ENCODE measurements around the gene DLG2.
"Not testable (repeated sequence)": the region's sequence is repeated elsewhere in the genome, so short reads cannot be mapped to it uniquely, and the experiment has no call there.

The DLG2 gene

DNA sequence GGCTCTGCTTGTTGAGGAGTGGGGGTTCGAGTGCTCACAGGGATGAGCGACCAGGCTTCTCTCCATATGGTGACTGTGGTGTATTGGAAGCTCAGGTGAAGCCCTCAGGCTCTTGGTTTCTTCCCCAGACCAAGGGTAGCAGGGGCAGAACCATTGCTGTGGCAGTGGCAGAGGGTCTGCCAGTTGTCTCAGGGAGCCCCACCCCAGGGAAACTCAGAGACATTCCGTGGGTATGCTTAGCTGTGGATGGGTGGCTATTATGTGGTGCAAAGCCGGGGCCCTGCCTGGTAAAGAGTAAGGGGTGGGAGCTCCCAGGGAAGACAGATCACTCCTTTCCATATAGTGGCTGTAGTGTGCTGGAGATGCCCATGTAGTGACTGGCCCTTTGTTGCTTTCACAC, 167.8 kb downstream of the DLG2 start:
- DNase-seq (ENCODE audit: low read depth in 2 of 2) = no peak

DNA sequence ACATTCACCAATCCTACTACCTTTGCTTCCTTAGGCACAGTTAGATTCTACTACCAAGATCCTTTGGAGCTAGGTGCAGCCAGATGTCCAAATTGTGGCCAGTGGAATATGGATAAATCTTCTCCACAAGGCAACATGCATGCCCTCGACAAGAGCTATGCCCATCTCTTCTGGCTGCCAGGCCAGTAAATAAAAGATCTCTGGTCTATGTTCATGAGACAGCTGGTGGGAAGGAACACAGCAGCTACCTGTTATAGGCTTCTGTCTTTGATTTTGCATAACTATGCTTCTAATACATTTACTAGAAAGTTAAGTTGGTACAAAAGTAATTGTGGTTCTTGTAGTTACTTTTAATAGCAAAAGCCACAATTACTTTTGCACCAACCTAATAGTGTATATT, 182.7 kb downstream of the DLG2 start:
- no peak for DNase-seq (ENCODE audit: low read depth in 2 of 2)

DNA sequence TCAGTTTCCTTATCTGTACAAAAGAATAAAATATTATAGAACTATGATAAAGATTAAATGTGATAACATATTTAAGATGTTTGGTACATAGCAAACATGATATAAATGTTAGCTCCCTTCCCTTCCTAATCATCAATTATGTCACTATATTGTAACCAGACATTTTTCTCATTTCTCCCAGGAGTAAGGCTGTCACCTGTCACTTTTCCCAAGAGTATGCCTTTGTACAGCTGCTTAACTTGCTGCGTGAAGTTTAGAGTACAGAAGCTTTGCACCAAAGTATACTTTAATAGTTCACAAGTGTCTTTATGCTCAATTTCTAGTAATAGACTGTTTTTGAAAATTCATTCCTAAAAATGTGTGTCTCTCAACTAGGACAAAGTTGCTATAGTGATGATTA, 186.9 kb downstream of the DLG2 start:
- DNase-seq (ENCODE audit: low read depth in 2 of 2) = no peak

DNA sequence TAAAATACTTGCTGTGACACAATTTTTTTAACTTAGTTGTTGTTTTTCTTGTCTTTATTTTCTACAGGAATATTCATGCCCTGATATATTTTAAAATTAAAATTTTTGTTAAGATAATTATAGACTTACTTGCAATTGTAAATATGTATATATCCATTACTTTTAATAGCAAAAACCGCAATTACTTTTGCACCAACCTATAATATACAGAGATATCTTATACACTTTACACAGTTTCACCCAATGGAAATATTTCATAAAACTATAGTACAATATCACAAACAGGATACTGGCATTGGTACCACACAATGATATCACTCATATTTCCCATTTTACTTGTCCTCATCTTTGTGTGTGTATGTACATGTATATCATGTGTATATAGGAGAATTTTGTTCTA, 188.8 kb downstream of the DLG2 start:
- DNase-seq (ENCODE audit: low read depth in 2 of 2) = no peak

DNA sequence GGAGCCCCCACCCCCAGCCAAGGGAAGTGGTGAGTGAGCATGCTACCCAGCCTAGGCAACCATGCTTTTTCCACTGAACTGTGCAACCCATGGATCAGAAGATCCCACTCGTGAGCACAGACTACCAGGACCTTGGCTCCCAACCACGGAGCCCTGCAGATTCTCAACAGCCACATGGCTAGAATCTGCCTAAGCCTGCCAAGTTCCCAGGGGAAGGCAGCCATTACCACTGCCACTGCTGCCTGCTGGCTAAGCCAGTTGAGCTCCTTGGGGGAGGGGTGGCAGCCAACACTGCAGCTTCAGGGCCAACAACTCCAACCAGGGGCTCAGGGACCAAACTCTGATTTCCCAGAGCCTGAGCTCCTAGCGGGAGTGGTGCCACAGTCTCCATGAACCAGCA, 195.8 kb downstream of the DLG2 start:
- no peak for DNase-seq (ENCODE audit: low read depth in 2 of 2)

DNA sequence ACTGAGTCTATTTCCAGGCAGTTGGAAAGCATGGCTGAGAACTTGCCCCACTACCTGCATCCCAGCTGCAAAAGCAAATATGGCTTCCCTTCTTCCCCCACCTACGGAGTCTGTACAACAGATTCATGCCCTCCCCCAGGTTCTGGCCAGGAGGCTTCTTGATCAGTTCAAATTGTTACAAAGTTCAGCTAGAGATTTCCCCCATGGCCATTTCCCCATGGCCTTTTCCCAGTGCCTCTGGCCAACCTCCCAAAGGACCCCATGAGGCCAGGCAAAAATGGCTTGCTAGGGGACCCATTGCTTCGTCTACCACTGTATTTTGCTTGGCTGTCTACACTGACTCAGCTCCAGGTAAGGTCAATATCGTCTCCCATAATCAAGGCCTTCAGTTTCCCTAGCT, 203.3 kb downstream of the DLG2 start:
- no peak for DNase-seq (ENCODE audit: low read depth in 2 of 2)

DNA sequence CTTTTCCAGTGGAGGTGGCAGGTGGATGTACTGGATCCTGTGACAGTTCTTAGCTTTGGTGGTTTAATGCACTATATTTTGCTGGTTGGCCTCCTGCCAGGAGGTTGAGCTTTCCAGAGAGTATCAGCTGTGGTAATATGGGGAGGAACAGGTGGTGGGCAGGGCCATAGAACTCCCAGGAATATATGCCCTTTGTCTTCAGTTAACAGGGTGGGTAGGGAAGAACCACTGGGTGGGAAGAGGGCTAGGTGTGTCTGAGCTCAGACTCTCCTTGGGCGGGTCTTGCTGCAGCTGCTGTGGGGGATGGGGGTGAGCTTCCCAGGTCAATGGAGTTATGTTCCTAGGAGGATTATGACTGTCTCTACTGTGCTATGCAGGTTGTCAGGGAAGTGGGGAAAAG, 203.8 kb downstream of the DLG2 start:
- no peak for DNase-seq (ENCODE audit: low read depth in 2 of 2)

DNA sequence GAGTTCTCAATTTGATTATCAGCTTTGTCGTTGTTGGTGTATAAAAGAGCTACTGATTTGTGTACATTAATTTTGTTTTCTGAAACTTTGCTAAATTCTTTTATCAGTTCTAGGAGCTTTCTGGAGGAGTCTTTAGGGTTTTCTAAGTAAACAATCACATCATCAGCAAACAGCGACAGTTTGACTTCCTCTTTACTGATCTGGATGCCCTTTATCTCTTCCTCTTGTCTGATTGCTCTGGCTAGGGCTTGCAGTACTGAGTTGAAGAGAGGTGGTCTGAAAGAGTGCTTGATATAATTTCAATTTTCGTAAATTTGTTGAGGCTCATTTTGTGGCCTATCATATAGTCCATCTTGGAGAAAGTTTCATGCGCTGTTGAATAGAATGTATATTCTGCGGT, 213.0 kb downstream of the DLG2 start:
- no peak for DNase-seq (ENCODE audit: low read depth in 2 of 2)

DNA sequence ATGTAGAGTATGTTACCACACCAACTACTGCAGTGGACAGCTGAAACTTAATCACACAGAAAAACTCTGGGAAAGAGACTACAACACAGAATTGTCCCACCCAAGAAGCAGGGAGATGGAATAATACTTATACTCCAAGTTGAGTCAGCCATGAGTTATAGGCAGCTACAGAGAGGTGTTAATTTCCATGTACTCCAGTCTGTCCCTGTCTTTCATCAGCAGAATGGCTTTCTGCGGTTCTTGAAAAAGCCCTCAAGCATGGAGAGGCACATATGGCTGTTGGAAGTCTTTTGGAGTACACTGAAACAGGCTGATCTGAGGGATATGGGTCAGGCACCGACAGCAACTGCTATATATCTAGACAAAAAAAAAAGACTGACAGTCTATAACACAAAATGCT, 219.5 kb downstream of the DLG2 start:
- DNase-seq (ENCODE audit: low read depth in 2 of 2) = no peak

DNA sequence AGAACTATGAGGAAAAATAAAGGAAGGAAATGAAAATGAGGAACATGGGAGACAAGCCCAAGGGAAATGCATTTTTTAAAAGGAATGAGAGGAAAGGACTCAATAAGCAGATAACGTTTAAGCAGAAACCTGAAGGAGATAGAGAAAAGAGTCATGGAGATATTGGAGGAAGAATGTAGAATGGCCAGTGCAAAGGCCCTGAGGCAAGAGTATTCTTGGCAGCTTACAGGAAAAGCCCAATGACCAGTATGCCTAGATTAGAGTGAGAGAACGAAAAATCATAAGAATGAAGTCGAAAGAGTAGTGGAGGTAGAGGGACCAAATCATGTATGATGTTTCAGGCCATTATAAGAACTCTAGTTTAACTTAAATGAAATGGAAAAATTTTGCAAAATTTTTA, 220.3 kb downstream of the DLG2 start:
- DNase-seq (ENCODE audit: low read depth in 2 of 2) = no peak

DNA sequence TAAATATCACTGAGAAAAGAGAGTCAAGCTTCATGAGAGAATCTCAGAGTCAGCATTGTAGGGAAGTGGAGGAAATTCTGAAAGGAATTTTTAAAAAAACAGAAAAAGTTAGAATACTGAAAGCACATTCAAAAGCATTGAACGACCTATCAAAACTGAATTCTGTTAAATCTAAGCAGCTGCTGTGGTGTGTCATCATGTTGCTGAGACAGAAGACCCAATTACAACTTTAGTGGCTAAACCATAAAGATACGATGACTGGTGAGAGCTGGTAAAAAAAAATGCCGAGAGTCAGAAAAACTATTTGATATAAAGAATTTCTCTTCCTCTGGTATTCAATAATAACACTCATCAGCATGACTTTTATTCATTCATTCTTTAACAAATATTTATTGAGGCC, 220.8 kb downstream of the DLG2 start:
- DNase-seq (ENCODE audit: low read depth in 2 of 2) = no peak

DNA sequence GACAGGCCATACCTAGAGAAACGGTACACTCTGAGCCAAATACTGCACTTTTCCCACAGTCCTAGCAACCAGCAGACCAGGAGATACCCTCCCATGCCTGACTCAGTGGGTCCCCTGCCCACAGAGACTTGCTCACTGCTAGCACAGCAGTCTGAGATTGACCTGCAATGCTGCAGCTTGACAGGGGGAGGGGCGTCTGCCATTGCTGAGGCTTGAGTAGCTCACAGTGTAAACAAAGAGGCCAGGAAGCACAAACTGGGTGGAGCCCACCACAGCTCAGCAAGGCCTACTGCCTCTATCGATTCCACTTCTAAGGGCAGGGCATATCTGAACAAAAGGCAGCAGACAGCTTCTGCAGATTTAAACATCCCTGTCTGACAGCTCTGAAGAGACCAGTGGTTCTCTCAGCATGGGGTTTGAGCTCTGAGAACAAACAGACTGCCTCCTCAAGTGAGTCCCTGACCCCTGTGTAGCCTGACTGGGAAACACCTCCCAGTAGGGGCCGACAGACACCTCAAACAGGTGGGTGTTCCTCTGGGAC, 231.6 kb downstream of the DLG2 start:
- DNase-seq (ENCODE audit: low read depth in 2 of 2) = not testable (repeated sequence)

DNA sequence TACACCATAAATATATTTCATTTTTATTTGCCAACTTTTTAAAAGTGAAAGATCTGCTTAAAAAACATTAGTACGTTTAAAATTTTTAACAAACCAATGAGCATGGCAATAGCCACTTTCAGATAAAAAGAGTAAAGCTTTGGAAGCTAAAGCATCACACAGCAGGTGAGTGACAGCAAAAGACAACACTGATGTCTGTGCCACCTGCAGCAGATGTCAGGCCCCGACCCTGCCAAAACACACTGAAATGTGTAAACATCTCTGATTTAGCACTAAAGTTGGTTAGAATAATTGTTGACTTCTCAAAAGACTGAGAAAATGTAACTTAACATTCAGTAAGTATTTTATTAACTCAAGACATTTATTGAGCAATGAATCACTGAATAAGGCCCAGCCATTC, 232.9 kb downstream of the DLG2 start:
- DNase-seq (ENCODE audit: low read depth in 2 of 2) = no peak

DNA sequence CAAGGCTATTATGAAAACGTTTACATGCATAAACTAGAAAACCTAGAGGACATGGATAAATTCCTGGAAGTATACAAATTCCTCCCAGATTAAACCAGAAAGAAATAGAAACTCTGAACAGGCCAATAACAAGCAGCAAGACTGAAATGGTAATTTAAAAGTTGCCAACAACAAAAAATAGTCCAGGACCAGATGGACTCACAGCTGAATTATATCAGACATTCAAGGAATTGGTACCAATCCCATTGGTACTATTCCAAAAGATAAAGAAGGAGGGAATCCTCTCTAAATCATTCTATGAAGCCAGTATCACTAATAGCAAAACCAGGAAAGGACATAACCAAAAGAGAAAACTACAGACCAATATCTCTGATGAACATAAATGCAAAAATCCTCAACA, 236.0 kb downstream of the DLG2 start:
- no peak for DNase-seq (ENCODE audit: low read depth in 2 of 2)

DNA sequence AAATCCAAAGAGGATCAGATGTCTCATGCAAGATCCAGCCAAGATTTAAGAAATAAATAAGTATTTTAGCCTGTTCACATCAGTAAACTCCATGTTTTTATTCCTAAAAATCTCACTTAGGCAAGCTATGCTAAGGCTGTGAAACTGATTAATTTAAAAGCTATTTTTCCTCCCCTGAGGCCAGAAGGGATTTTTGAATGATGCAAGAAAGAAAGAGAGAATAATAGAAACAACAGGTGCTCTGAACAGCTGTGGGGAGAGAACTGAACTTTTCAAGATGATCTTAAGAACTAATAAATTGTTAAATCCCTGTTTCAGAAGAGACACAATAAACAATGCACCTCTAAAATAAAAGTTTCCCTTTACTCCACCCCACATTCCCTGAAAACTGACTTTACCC, 241.6 kb downstream of the DLG2 start:
- no peak for DNase-seq (ENCODE audit: low read depth in 2 of 2)

DNA sequence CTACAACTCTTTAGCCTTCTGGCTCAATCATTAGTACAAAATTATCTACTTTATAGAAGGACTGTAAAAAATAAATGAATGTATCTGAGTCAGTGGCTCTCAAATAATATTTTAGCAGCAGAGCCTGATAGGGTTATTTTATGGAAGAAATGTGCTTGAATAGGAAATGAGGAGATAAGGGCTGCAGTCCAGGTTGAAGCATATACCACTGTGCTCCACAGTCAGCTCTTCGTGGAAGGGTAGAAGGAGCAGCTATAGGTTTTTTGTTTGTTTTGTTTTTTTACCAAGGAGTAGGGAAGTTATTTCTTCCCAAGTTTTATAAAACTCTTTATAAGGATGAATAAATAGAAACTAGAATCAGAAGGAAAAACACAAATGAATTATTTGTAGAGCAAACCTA, 242.0 kb downstream of the DLG2 start:
- no peak for DNase-seq (ENCODE audit: low read depth in 2 of 2)

DNA sequence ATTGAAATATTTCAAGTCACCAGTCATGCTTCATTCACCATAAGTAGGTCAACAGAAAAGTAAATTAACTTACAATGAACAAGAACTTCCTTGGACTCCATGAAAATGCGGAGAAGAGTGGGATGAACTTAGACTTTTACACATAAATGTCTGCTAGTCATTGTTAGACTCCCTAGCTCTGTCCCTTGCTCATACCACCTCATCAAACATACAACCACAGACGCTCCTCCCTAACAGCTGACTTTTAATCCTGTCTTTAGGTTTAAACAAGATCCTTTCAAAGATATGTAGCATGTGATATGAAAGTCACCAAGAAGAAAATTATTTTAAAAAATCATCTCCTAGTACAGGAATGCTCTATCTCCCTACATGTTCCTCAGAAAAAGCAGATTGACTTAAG, 248.1 kb downstream of the DLG2 start:
- no peak for DNase-seq (ENCODE audit: low read depth in 2 of 2)

DNA sequence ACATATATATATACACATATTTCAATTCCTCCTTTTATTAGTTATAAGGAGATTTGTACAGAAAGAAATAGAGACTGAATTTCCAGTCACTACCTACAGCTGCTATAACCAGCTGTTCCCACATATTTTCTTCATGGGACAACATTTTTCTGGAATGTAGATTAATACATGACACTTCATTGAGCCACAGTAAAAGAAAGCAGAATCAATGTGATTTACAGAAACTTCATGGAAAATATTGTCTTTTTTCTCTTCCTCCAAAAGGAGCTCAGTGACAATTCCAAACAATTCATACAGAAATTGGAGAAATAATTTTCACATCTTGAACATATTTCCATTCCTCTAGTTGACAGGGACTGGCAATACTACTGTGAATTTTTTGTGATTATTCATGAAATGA, 249.2 kb downstream of the DLG2 start:
- no peak for DNase-seq (ENCODE audit: low read depth in 2 of 2)

DNA sequence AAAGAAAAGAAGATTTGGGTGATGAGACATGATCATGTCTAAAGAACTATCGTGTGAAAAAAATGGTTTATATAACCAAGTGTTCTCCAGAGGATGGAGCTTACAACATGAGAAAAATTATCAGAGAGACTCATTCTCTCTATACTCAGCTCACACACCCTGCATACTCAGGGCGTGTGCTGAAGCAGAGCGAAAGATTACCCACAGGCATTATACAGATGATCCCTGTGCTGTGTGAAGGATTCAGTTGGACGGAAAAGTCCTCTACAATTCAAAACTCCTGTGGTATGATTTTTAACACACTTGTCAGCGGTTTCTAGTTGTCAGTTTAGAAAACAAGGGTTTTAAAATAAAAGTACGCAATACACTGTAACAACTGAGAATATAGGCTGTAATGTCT, 267.3 kb downstream of the DLG2 start:
- DNase-seq (ENCODE audit: low read depth in 2 of 2) = no peak

DNA sequence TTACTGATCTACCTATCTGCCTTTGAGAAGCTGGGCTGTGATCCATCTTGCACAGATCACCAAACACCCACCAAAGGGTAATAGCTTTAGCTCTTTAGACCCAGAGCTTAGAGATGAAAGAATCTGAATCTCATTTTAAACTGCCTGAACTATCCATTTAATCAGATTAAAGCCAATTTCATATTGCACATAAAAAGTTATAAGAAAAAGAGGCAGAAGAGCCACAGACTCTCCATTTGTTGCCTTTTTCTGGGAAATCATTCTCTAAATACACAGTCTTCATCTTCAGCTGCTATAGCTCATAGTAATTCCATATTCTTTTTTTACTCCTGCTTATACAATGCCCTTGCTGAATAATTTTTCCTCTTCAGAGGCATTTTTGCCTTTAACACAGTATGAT, 271.2 kb downstream of the DLG2 start:
- DNase-seq (ENCODE audit: low read depth in 2 of 2) = no peak

DNA sequence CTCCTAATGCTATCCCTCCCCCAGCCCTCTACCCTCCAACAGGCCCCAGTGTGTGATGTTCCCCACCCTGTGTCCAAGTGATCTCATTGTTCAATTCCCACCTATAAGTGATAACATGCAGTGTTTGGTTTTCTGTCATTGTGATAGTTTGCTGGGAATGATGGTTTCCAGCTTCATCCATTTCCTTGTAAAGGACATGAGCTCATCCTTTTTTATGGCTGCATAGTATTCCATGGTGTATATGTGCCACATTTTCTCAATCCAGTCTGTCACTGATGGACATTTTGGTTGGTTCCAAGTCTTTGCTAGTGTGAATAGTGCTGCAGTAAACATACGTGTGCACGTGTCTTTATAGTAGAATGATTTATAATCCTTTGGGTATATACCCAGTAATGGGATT, 277.6 kb downstream of the DLG2 start:
- DNase-seq (ENCODE audit: low read depth in 2 of 2) = not testable (repeated sequence)

DNA sequence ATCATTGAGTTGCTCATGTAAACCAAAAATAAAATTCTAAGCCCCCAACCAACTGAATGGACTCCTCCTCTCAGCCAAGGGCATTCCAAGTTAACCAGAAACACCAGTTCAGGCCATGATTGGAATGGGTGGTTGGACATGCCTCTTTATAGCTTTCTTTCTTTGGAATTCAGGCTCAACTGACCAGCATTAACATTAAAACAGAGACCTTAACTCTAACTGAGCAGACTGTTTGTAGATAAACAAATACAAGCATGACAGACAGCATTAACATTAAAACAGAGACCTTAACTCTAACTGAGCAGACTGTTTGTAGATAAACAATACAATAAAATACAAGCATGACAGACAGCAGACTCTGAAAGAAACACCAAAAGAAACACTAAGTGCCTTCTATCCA, 278.2 kb downstream of the DLG2 start:
- no peak for DNase-seq (ENCODE audit: low read depth in 2 of 2)

DNA sequence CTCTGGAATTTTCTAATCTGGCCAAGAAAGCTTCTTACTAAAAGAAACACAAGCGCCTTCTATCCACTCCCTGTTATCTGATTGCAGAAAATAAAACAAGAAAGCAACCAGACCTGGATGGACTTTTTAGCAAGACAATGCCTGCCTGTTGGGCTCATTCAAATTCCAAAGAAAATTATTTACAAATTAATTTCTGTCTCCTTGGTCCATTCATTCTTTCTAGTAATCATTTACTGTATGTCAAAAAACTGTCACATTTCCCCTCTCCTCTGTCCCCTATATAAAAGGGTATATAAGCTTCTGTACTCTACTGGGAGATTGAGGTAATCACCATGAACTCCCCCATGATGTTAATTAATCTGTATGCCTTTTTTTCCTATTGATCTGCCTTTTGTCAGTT, 279.9 kb downstream of the DLG2 start:
- DNase-seq (ENCODE audit: low read depth in 2 of 2) = no peak

DNA sequence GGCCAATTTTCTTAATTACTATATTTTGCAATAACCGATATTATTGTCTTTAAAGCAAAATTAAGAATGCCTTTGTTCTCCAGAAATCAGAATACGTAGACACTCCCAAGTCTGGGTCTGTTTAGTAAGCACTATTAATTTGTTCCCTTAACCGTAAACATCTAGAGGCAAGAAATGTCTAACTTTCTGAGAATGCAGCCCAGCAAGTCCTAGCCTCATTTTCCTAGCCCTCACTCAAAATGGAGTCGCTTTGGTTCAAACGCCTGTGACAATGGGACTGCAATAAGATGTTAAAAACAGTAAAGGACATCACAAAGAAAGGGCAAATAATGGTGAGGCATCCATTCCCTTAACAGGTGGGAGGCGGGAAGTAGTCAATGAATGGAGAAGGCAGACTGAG, 280.7 kb downstream of the DLG2 start:
- no peak for DNase-seq (ENCODE audit: low read depth in 2 of 2)

DNA sequence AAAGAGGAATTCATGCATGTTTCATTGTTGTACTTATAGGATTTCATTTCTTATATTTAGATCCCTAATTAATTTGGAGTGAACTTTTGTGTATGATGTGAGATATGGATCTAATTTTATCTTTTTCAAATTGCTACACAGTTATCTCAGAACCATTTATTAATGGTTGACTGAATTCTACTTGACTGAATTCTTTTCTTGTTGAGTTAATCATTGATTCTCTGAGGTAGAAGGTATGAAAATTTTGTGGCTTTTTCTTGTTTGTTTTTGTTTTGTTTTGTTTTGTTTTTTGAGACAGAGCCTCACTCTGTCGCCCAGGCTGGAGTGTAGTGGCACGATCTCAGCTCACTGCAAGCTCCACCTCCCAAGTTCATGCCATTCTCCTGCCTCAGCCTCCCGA, 286.3 kb downstream of the DLG2 start:
- DNase-seq (ENCODE audit: low read depth in 2 of 2) = not testable (repeated sequence)
